ENCODE measurements around the gene CAMK2D.

CAMK2D gene

DNA sequence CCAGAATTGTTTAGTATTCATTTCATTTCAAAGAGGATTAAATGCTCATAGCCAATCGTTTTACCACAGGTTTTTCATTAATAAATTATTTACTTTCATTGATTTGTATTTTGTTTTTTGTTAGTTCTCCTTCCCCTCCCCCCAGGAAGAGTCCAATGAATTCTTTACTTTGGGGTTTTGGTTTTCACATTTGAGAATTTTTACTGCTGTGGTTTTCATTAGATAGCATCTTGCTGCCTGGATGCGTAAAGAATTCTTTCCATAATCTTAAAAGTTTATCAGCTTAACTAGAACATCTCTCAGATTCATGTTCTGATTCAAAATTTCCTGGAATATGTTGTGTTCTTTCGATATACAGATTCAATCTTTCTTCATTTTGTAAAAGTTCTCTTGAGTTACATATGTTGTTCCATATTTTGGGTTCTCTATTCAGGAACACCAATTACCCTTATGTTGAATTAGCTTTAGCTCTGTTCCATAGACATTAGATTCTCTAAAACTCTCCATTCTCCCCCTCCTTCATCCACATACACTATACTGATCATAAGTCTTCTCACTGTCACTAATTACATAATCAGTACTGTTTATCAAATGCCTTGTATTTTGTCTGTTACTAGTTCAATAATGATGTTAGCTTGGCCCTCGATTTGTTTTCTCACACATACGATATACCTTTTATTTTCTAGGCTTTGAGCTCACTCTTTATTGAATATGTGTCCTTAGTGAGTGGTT lies 184.4 kb downstream of the CAMK2D start:
- no peak for DNase-seq (ENCODE audit: low read depth in 4 of 4, low spot score in 1 of 4)

DNA sequence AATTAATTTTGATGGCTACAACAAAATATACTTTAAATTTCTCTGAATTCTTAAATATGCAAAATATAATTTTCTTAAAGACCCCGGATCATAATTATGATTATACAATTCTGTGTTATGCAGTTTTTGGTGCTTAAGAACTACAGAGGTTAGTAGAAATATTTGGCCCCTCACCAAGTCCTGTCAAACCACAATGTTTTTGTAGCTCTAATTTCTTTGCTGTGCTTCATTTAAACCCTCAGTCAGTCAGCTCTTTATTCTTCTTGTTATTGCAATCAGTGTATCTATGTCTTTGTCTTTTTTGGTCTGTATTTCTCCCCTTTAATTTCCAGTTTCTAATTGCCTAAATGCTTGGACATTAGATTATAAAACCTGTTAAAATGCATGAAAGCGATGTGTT lies 186.1 kb downstream of the CAMK2D start:
- no peak for DNase-seq (ENCODE audit: low read depth in 4 of 4, low spot score in 1 of 4)

DNA sequence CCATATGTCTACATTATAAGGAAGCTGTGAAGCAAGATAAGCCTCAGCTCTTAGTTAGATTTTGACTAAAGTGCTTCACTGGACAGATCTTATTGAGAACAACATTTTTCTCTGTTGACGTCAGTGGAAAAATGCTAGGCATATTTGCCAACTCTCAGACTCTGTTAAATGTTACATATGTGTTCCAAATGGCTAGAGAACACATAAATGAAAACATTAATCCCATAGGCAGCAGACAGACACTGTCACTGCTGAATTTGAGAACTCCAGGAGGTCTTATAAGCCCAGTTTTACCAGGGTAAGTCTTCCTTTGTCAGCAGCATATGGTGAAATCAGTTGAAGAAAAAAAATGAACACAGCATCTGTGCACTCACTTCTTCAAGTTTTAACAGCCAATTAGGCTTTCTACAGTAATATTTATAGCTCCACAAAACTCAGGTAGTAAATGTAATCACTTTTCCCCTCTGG lies 186.9 kb downstream of the CAMK2D start:
- no peak for DNase-seq (ENCODE audit: low read depth in 4 of 4, low spot score in 1 of 4)

DNA sequence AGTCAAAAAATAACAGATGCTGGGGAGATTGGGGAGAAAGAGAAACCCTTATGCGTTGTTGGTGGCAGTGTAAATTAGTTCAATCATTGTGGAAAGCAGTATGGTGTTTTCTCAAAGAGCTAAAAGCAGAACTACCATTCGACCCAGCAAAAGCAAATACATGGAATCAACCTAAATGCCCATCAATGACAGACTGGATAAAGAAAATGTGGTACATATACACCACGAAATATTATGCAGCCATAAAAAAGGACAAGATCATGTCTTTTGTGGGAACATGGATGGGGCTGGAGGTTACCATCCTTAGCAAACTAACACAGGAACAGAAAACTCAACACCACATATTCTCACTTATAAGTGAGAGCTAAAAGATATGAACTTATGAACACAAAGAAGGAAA lies 188.9 kb downstream of the CAMK2D start:
- DNase-seq (ENCODE audit: low read depth in 4 of 4, low spot score in 1 of 4) = no peak

DNA sequence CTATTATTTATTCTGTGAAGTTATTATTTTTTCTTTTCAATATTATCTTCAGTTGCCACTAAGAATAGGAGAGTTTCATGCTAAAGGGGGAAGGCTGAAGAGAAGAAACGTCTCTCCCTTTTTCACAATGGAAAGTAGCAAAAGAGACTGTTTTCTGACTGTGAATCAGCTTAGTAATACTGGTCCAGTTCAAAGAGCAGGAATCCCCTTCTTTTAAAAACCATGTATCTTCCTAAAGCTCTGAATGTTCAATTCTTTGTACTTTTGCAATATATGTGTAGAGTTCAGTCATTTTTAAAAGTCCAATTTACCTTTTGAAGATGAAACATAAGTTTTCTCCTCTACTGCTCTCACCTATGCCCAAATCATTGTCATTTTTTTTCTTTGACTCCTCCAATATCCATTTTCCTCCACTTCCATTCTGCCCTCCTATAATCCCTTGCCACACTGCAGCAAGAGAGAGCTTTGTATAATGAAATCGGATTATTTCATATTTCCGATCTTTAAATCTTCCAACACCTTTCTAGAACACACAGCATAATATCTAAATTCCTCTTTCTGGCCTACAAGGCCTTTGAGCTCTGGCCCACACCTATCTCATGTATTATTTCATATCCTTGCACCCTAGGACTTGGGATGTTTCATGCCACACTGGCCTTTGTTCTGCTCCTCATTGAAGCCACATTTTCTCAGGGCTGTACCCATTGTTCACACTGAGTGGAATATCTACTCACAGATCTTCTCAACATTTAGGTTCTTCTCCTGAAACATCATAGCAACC lies 195.3 kb downstream of the CAMK2D start:
- no peak for DNase-seq (ENCODE audit: low read depth in 4 of 4, low spot score in 1 of 4)

DNA sequence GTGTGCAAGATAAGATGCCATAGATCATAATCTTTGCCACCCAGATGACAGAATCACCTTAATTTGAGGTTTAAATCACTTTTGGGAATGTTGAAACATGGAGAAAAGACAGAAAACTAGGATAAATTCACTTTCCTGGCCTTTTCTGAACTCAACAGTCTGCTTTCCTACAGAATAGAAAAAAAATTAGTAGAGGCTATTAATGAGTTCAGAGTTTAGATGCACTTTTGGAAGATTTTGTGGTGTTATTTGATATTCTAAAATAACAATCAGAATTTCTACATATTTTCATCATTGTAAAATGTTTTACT lies 195.9 kb downstream of the CAMK2D start:
- no peak for DNase-seq (ENCODE audit: low read depth in 4 of 4, low spot score in 1 of 4)

DNA sequence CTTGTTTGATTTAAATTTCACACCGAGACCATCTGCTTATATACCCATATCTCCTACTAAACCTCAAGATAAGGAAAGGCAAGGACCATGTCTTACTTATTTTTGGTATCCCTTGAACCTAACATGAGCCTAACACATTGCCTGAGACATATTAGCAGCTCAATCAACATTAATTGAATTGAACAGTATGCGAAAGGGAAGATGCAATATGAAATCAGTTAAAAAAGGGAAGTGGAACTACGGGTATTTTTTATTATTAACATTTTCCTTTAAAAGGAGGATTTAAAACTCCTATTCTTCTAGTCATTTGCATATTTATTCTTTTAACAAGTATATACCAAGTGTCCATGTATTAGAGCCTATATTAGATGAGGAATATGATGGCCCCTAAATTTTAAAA lies 197.0 kb downstream of the CAMK2D start:
- no peak for DNase-seq (ENCODE audit: low read depth in 4 of 4, low spot score in 1 of 4)

DNA sequence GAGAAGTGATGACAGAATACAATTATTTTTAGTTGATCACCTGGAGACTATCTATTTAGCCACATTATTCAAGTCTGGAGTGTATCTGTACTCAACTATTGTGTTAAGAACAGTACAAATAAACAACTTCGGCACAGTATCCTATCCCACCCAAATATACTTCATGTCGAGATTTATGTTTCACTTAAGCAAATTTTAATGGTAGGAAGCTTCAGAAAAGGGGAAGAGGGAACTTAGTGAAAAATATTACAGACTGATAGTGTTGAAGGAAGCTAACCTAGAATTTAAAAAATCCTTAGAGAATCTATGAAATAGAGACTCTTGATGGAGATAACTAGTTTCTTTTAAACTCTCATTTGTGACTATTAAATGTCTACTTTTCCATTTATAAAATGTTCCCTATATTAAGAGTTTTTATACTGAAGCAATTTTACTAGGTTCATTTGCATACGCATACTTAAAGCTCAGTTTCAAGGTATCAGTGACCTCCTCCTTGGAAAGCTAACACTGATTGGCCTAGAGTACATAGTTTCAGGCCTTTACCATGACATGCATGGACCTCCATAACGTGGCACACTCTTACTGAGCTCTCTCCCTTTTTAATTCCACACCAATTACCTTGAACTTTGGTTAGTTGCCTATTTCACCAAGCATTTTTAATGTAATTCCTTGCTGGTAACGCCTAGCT lies 197.7 kb downstream of the CAMK2D start:
- no peak for DNase-seq (ENCODE audit: low read depth in 4 of 4, low spot score in 1 of 4)

DNA sequence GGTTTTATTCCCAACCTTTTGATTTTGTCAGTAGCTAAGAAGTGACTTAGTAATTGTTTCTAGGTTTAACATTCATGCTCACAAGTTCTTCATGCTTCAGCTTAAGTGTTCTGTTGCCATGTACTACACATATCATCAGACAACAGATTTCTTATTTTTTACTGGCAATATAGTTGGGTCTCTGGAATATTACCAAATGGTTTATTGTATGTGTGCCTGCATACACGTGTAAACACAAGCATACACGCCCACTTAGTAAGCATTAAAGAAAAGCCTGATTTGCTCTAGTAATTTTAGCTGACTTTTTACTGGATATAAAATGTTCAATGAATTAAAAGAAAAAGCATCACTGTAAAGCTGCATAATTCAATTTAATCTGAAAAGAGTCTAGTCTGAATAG lies 199.8 kb downstream of the CAMK2D start:
- no peak for DNase-seq (ENCODE audit: low read depth in 4 of 4, low spot score in 1 of 4)

DNA sequence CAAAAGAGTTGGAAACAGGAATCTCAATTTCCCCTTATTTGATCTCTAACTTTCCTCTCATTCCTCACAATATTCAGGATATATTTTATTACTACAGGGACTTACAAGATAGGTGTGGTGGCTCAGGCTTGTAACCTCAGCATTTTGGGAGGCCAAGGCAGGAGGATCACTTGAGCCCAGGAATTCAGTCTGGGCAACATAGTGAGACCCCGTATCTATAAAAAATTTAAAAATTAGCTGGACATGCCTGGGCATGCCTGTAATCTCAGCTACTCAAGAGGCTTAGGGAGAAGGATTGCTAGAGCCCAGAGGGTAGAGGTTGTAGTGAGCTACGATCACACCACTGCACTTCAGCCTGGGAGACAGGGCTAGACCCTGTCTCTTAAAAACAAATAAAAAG lies 200.4 kb downstream of the CAMK2D start:
- no peak for DNase-seq (ENCODE audit: low read depth in 4 of 4, low spot score in 1 of 4)

DNA sequence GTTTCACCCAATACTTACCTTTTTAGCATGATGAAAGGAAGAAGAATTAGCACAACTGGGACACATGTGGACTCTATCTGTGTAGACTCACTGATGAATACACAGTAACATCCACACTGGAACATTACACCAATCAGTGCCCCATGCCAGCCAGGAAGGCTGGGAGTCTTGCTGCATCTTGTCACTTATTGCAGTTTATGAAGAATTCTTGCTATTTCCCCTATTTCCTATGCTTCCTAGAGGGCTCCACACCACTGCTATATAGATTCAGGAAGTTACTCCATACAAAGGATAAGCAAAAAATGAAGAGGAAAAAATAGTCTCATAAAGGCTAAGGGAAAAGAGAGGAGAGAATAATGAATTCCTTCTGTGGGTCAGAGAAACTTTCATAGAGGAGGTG lies 201.0 kb downstream of the CAMK2D start:
- DNase-seq (ENCODE audit: low read depth in 4 of 4, low spot score in 1 of 4) = no peak

DNA sequence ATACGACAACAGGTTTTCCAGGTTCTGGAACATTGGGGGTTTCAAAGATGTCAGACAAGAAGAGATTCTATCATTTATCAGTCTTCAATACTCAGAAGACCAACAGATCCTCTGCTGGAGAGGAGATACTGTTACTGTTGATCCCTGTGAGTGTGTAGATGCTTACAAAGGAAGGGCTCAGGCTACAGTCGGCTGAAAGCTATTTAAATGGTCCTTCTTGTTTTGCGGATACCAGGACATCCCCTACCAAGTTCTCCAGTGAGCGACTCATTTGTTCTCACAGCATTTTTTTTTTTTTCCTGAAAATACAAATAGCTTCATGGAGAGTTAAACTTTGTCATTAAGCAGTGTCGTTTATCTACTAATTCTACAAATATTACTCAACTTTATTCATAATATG lies 201.6 kb downstream of the CAMK2D start:
- no peak for DNase-seq (ENCODE audit: low read depth in 4 of 4, low spot score in 1 of 4)

DNA sequence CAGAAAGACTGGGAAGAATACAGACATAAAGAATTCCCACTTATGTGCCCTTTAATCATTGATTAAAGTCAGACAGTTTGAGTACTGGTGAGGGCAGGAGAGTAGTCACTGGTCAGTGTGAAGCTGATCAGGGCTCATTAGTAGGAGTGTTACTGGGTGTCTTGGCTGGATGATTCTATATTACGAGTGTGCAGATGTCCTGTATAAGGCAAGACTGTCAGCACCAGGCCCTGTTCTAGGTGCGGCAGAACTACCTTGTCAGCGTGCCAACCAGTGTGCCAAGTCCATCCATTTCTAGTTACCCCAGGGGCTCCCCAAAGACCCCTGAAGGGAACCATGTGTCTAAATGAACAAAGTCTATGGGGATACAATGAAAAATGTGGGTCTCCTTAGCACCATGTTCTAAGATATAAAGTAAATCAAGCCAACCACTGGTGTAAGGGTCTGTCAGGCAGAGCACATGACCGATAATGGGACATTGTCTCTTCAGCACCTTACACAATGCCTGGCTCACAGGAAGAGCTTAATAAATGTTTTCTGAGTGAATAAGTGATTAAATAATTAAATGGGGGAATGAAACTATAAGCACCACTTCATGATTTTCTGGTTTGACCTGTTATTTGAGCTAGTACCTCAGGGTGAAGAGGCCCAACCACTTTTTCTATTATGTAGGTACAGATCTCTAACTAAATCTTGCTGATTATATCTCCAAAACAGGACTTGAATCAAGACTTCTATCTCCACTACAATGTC lies 205.0 kb downstream of the CAMK2D start:
- DNase-seq (ENCODE audit: low read depth in 4 of 4, low spot score in 1 of 4) = no peak

DNA sequence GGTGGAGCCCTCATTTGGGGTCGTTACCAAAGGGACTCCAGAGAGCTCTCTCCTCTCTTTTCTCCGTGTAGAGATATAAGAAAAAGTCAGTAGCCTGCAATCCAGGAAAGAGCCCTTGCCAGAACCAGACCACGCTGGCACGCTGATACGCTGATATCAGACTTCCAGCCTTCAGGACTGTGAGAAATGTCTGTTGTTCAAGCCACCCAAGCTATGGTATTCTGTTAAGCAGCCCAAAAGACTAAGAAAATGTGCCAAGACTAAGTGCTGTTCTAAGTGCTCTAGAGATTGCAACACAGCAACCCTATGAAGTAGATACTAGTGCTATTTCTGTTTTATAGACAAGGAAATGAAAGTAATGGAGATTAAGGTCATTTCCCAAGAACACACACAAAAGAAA lies 205.7 kb downstream of the CAMK2D start:
- no peak for DNase-seq (ENCODE audit: low read depth in 4 of 4, low spot score in 1 of 4)

DNA sequence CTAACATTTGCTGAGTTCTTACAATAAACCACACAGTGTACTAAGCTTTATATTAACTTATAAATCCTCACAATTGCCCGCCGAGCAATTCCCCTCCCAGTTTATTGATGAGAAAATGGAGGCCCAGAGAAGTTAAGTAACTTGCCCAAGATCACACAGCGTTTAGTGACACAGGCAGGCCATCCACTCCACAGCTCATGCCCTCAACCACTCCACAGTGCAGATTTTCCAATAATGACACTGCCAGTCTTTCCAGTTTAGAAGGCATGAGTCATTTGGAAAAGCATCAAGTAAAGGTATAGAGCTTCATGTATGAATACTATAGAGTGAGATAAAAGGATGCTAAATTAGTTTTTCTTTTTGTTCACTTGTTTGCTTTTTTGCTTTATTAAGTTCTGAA lies 208.5 kb downstream of the CAMK2D start:
- DNase-seq (ENCODE audit: low read depth in 4 of 4, low spot score in 1 of 4) = no peak

DNA sequence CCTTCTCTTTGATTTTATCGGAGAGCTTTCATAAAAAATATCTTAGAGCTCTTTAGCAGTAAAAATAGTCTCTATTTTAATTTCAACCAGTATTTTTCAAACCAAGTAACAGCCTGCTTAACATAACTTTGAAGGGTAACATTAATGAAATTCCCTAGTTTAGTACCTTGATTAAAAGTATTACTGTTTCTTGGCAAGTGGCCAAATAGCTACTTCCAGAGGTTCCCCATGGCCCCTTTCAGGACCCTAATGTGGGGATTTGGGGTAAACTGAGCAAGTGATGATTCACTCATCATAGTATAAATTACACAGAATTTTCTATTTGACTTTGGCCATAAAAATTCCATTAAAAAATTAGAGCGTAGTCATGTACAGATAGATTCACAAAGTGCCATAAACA lies 211.0 kb downstream of the CAMK2D start:
- DNase-seq (ENCODE audit: low read depth in 4 of 4, low spot score in 1 of 4) = no peak

DNA sequence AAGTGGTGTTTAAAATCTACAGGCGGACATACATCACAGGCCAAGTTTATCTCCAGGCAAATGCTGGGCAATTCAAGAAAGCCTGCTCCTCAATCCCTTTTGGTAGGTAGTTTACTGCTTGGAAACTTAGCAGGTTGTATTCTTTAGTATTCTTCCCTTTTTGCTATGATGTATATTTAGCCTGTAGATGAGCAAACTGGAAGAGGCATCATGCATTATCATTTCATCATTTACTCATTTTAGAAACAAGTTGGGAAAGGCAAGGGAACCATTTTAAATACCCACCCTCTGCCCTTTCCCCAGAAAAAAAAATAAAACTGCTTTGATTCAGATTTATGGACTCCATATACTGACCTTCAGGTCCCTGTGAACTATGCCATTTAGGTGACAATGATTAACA lies 213.2 kb downstream of the CAMK2D start:
- no peak for DNase-seq (ENCODE audit: low read depth in 4 of 4, low spot score in 1 of 4)

DNA sequence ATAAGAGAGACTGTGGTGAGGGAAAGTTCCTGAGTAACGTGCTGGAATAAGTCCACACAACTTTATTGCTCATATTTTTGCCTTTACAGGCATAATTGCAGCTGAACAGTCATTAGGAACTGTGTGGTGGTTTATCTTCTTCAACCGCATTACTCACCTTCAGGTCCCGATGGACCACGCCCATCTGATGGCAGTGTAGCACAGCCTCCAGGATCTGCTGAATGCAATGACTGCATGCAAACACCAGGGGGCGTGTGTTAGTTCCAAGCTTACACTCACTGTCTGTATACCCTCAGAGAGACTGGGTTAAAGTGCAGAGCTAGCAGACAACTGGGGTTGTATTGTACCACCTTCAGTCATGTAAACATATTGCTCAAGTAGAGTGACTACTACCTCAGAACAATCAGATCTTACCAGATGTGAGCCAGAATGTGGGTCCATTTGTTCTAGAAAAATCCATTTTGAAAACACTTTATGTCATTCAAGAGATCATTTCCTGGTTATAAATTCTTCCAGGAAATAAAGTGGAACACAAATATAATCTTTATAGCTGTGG lies 214.0 kb downstream of the CAMK2D start:
- DNase-seq (ENCODE audit: low read depth in 4 of 4, low spot score in 1 of 4) = peak; percentile 69 to 84 (median 78)

DNA sequence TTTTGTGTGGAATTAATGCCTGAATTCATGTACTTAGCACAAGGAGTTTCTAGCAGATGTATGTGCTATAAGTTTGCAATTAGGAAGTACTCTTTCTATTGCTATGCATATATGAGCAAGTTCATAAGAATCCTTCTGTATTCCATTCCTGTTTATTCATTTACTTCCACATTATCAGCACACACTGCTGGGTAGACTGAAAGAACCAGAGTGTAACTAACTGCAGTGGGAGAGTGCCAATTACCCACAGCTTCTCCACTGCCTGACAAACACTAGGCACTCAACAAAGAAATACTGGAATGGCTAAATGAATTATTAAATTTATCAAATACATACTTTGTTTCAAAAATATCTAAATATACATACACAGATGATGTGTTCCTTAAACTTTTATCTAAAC lies 219.6 kb downstream of the CAMK2D start:
- no peak for DNase-seq (ENCODE audit: low read depth in 4 of 4, low spot score in 1 of 4)

DNA sequence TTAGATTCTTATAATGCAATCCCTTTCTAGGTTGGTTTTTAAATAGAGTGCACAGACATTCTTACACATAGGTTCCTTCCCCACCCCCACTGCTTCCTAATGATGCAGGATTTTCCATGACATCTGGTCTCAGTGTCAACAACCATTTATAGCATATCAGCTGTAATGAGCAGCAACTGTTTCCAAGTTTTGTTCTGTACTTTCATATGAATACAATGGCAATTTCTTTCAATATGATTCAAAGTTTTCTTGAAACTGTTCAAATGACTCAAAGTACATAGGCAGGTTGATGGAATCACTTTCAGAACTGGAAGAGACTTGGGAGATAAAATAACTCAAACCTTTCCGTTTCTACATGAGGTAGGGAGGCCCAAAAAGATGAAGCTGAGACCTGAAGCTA lies 220.7 kb downstream of the CAMK2D start:
- peak; percentile 27 to 44 (median 31) for DNase-seq (ENCODE audit: low read depth in 4 of 4, low spot score in 1 of 4)

DNA sequence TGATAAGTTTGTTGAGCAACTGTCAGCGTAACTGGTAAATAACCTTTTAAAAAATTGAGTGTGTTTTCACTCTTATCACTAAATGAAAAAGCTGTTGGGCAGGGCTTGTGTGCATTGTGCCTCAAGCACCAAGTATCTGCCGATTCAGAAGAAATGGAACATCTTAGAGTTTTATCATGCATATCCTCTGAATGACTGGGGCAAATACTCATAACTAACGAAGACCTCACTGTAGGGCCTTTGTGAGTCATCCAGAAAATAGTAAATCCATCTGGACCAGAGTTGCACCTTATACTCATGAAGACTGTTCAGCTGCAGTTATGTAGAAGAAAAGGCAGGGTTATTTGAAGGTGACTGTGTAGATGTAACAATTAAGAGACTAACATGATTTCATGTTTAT lies 222.1 kb downstream of the CAMK2D start:
- no peak for DNase-seq (ENCODE audit: low read depth in 4 of 4, low spot score in 1 of 4)

All from stimulated activated CD4-positive, alpha-beta T cell treated with anti-CD3 and anti-CD28 coated beads, Interleukin-1b, Interleukin-23, amount 100 ng/mL, for 24 hours (primary cell).